Endothelial cell (in vitro differentiated cells): ENCODE data around the gene CACNA2D3. TPM values are rescaled to one million over a fixed set of nuclear protein-coding genes. Genes with fewer than 3 reads are reported as not detected.

Experiments
- DNase-seq: peaks from one replicate; pipeline ENCODE4 v3.0.0; 2021; ENCODE audit warnings: low spot score
- H3K27ac Mint-ChIP-seq: one replicate; pipeline ENCODE4 v1.8.0; 2021; ENCODE audit warnings: mixed read lengths, inconsistent platforms; ENCODE audit not compliant: unreplicated experiment
- H3K27me3 Mint-ChIP-seq: one replicate; pipeline ENCODE4 v1.8.0; 2021; ENCODE audit warnings: mild to moderate bottlenecking, moderate library complexity, mixed read lengths, inconsistent platforms; ENCODE audit not compliant: unreplicated experiment
- H3K36me3 Mint-ChIP-seq: one replicate; pipeline ENCODE4 v1.8.0; 2021; ENCODE audit warnings: mild to moderate bottlenecking, low read depth, mixed read lengths, inconsistent platforms; ENCODE audit not compliant: unreplicated experiment
- H3K4me1 Mint-ChIP-seq: one replicate; pipeline ENCODE4 v1.8.0; 2021; ENCODE audit warnings: mild to moderate bottlenecking, mixed read lengths, inconsistent platforms; ENCODE audit not compliant: unreplicated experiment
- H3K4me3 Mint-ChIP-seq: one replicate; pipeline ENCODE4 v1.8.0; 2021; ENCODE audit warnings: mild to moderate bottlenecking, mixed read lengths, inconsistent platforms; ENCODE audit not compliant: unreplicated experiment
- H3K9me3 Mint-ChIP-seq: one replicate; pipeline ENCODE4 v1.8.0; 2021; ENCODE audit warnings: mixed read lengths, inconsistent platforms; ENCODE audit not compliant: unreplicated experiment
- total RNA-seq: library from RNA; stranded (reverse); fragmentation: NEBNext Ultra II Directional; extraction: Animal tissue kit (Norgen Biotek cat#: 25700); gene quantifications from one replicate; pipeline ENCODE4 v1.2.1, GENCODE V29; 2021; ENCODE audit not compliant: unreplicated experiment
- TF ChIP-seq, protein P1 (sequence below): fragments of 200-600 bp; sonication (generic); IDR thresholded peaks from one replicate; pipeline ENCODE4 v1.5.0; 2021; ENCODE audit warnings: antibody characterized with exemption; ENCODE audit not compliant: unreplicated experiment

Gene CACNA2D3
- total RNA-seq, 1 donor from 2014 or later, result 0.46 TPM

DNA sequence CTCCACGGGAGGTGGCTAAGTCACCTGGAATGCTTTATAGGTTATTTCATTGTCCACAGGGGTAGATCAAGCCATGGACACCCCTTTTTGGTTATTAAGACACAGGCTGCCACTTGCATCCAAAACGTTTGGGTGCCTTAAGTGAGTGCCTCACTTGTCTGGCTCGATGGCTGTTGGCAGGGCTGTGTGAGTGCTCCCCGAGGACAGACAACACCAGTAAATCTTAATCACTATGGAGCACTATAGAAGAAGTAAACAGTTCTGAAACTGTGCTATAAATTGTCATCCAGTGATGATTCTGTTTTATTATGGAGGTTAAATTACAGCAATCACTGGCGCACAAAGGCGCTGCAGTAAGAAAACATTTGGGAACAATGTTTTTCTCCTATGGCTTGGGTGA is 215.5 kb downstream of the CACNA2D3 start:
- Mint-ChIP-seq H3K36me3 (no peaks in the 10 kb centered on the region), H3K4me1 (no peaks in the 10 kb centered on the region), H3K4me3 (no peak overlapping the region), H3K9me3 (no peaks in the 10 kb centered on the region), H3K27ac (no peak overlapping the region), H3K27me3 (no peaks in the 10 kb centered on the region)
- no peak for DNase-seq
- TF ChIP-seq, protein P1, sequence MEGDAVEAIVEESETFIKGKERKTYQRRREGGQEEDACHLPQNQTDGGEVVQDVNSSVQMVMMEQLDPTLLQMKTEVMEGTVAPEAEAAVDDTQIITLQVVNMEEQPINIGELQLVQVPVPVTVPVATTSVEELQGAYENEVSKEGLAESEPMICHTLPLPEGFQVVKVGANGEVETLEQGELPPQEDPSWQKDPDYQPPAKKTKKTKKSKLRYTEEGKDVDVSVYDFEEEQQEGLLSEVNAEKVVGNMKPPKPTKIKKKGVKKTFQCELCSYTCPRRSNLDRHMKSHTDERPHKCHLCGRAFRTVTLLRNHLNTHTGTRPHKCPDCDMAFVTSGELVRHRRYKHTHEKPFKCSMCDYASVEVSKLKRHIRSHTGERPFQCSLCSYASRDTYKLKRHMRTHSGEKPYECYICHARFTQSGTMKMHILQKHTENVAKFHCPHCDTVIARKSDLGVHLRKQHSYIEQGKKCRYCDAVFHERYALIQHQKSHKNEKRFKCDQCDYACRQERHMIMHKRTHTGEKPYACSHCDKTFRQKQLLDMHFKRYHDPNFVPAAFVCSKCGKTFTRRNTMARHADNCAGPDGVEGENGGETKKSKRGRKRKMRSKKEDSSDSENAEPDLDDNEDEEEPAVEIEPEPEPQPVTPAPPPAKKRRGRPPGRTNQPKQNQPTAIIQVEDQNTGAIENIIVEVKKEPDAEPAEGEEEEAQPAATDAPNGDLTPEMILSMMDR, result no peak

DNA sequence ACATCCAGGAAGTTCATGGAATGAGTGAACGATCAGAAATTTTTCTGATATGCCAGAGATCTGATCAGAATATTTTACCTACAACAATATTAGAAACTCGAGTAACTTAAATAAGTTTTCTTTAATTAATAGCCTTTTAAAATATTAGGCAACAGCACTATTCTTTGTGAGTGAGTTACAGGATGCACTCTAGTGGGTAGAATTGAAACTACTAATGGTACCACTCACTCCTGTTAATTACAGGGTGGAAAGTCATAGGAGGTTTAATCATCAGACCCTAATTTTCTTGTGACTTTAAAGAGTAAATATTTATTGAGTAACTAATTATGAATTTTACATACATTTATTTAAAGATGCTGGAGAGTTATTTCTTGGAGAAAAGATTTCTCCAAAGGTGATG is 217.3 kb downstream of the CACNA2D3 start:
- H3K27me3 Mint-ChIP-seq, result no peaks in the 10 kb centered on the region
- TF ChIP-seq, protein P1, result no peak
- H3K4me3 Mint-ChIP-seq, result no peak overlapping the region
- no peaks in the 10 kb centered on the region for H3K36me3 Mint-ChIP-seq
- H3K27ac Mint-ChIP-seq, result no peak overlapping the region
- no peaks in the 10 kb centered on the region for H3K9me3 Mint-ChIP-seq
- no peaks in the 10 kb centered on the region for H3K4me1 Mint-ChIP-seq
- DNase-seq, result no peak

DNA sequence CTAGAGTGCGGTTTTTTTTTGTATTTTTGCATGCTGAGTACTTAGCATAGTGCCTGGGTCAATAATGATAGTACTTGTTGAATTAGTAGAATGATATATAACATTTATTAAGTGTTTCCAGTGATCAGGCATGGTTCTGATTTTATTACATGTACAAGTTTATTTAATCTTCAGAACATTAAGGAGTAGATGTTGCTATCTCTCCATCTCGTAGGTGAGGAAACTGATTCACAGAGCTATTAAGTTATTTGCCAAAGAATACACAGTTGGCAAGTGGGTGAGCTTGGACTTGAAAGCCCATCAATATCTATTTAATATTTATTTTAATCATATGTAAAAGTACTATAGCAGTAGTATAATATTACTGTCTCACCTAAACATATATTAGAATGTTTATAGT is 219.5 kb downstream of the CACNA2D3 start:
- Mint-ChIP-seq H3K9me3 (no peaks in the 10 kb centered on the region), H3K4me1 (peaks cover 5% of the 10 kb centered on the region), H3K27ac (no peak overlapping the region), H3K27me3 (no peaks in the 10 kb centered on the region), H3K4me3 (no peak overlapping the region), H3K36me3 (no peaks in the 10 kb centered on the region)
- DNase-seq, result no peak
- TF ChIP-seq, protein P1, result no peak

DNA sequence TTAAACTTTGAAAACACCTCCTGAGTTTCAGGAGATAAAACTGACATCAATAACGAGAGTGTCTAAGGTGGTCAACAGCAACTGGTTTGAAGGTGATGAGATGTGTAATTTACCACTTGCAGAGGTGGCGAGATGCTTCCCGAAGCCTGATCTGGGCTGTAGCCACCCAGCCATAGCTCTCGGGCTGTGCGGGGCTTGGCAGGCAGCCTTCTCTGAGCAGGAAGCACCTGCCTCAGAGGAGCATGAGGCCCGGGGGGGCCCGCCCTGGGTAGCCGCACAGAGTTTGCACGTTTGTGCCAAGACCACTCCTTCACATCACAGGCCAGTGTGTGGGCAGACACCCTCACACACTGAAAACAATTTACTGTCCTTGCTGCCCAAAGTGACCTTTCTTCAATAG is 220.3 kb downstream of the CACNA2D3 start:
- Mint-ChIP-seq H3K4me3 (no peak overlapping the region), H3K27ac (no peak overlapping the region), H3K4me1 (peaks cover 5% of the 10 kb centered on the region), H3K27me3 (no peaks in the 10 kb centered on the region), H3K9me3 (no peaks in the 10 kb centered on the region), H3K36me3 (no peaks in the 10 kb centered on the region)
- no peak for DNase-seq
- TF ChIP-seq, protein P1, result no peak

DNA sequence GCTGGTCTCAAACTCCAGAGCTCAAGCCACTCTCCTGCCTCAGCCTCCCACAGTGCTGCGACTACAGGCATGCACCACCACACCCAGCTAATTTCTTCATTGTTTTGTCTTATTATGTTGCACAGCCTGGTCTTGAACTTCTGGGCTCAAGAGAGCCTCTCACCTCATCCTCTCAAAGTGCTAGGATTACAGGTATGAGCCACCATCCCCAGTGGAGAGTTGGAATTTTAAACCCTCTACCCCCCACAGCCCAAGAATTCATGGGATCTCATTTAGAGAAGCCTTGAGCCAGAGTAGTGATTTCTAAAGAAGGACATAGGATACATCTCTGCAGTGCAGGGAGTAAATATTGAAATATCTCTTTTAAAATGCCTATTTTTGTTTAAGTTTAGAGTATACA is 221.1 kb downstream of the CACNA2D3 start:
- TF ChIP-seq, protein P1, result no peak
- H3K4me3 Mint-ChIP-seq, result no peak overlapping the region
- no peak for DNase-seq
- peaks cover 5% of the 10 kb centered on the region for H3K4me1 Mint-ChIP-seq
- H3K9me3 Mint-ChIP-seq, result no peaks in the 10 kb centered on the region
- no peaks in the 10 kb centered on the region for H3K36me3 Mint-ChIP-seq
- no peak overlapping the region for H3K27ac Mint-ChIP-seq
- no peaks in the 10 kb centered on the region for H3K27me3 Mint-ChIP-seq
